Gastrocnemius medialis (tissue), 4 donors: ENCODE data around the gene C9orf72. TPM values are rescaled to one million over a fixed set of nuclear protein-coding genes. Genes with fewer than 3 reads are reported as not detected.

Source experiments
- ATAC-seq, 2 donors: fragments of 150-250 bp; one replicate each; pipeline ENCODE4 v1.9.1; 2016
- DNase-seq, 2 donors: peaks; one replicate each; pipeline ENCODE4 v3.0.0-alpha.2; 2019
- H3K27ac ChIP-seq, 4 donors: fragments of 200-600 bp; sonication (generic); 1 replicate in 1 of 4; 2 replicates in 3 of 4; pipeline ENCODE4 v1.5.1; 2016 to 2018; ENCODE audit warnings: mild to moderate bottlenecking in 2 of 4, moderate library complexity in 1 of 4
- H3K27me3 ChIP-seq, 3 donors: fragments of 200-600 bp; sonication (generic) in 2 of 3; 1 replicate in 1 of 3; 2 replicates in 2 of 3; pipeline versions ENCODE4 v1.5.1 to v1.6.0; 2016 to 2019; ENCODE audit warnings: mild to moderate bottlenecking in 1 of 3, moderate library complexity in 1 of 3
- H3K36me3 ChIP-seq, 2 donors: fragments of 200-600 bp; sonication (generic) in 1 of 2; one replicate each; pipeline ENCODE4 v1.5.1; 2017 to 2018
- H3K4me1 ChIP-seq, 2 donors: fragments of 200-600 bp; sonication (generic) in 1 of 2; one replicate each; pipeline ENCODE4 v1.5.1; 2016 to 2017; ENCODE audit warnings: mild to moderate bottlenecking in 2 of 2
- H3K4me3 ChIP-seq, 4 donors: fragments of 200-600 bp; sonication (generic) in 3 of 4; 1 replicate in 1 of 4; 2 replicates in 3 of 4; pipeline ENCODE4 v1.5.1; 2016 to 2019; ENCODE audit warnings: mild to moderate bottlenecking in 2 of 4
- H3K9me3 ChIP-seq, 3 donors: fragments of 200-600 bp; sonication (generic) in 2 of 3; 1 replicate in 1 of 3; 2 replicates in 2 of 3; pipeline ENCODE4 v1.5.1; 2016 to 2019
- POLR2A ChIP-seq, 2 donors: fragments of 450-650 bp; IDR thresholded peaks; one replicate each; pipeline ENCODE4 v1.6.1; 2017; ENCODE audit warnings: antibody characterized with exemption in 2 of 2, mild to moderate bottlenecking in 2 of 2, moderate library complexity in 2 of 2
- in situ Hi-C, 4 donors: fragments of 200-750 bp; cut with MboI; loops; one replicate each; pipeline versions ENCODE4 v1.15.0 to v1.8.0; 2017; ENCODE audit warnings: low sequenced_read_pairs in 4 of 4
- intact Hi-C: fragments of 100-400 bp; cut with DNase I; formaldehyde crosslinking; loops from one replicate; pipeline ENCODE4 v1.15.1; 2023; ENCODE audit warnings: low total_unique reads
- total RNA-seq, 4 donors: library from RNA; depleted of rRNA; stranded (reverse); fragments of >200 nt; gene quantifications; one replicate each; pipeline versions ENCODE4 v1.1.0 to v1.2.3, GENCODE V29; 2016
- TF ChIP-seq, protein P1 (sequence below), 5 experiments: fragments of 450-650 bp in 3 of 5; fragments of 200-600 bp in 2 of 5; sonication (generic) in 2 of 5; IDR thresholded peaks in 4 of 5; conservative IDR thresholded peaks in 1 of 5; 1 replicate in 4 of 5; 2 replicates in 1 of 5; pipeline ENCODE4 v1.5.1; 2016 to 2019; ENCODE audit warnings: antibody characterized with exemption in 5 of 5, mild to moderate bottlenecking in 3 of 5, moderate library complexity in 3 of 5

Gene C9orf72
- total RNA-seq, 4 donors from 2014 or later = 14.8 to 43.4 (median 19.4) TPM

DNA sequence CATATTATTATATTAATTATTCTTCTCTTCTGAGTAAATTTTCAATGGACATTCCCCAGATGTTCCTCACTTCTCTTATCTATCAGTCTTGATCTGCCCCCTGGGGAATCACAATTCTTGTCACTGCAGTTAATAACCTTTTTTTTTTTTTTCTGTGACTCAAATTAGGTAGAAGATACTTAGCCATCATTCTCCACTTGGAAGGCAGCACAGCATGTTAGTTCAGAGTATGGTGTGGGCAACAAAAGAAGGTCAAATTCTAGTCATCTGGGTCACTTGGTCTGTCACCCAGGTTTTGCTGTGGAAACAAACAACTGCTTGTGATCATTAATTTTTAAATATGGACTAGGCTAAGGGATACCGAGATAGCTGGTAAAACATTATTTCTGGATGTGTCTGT, 35.5 kb downstream of the C9orf72 start:
- DNase-seq = no peak
- TF ChIP-seq, protein P1, sequence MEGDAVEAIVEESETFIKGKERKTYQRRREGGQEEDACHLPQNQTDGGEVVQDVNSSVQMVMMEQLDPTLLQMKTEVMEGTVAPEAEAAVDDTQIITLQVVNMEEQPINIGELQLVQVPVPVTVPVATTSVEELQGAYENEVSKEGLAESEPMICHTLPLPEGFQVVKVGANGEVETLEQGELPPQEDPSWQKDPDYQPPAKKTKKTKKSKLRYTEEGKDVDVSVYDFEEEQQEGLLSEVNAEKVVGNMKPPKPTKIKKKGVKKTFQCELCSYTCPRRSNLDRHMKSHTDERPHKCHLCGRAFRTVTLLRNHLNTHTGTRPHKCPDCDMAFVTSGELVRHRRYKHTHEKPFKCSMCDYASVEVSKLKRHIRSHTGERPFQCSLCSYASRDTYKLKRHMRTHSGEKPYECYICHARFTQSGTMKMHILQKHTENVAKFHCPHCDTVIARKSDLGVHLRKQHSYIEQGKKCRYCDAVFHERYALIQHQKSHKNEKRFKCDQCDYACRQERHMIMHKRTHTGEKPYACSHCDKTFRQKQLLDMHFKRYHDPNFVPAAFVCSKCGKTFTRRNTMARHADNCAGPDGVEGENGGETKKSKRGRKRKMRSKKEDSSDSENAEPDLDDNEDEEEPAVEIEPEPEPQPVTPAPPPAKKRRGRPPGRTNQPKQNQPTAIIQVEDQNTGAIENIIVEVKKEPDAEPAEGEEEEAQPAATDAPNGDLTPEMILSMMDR (IDR thresholded peaks at IDR 0.05 in 4 of 5, conservative IDR thresholded peaks at IDR 0.05 in 1 of 5) = no peak
- TF ChIP-seq POLR2A (IDR thresholded peaks at IDR 0.05) = no peak
- H3K9me3 ChIP-seq = no peaks in the 10 kb centered on the region
- peaks cover 57 to 63% of the 10 kb centered on the region in 2 donors for H3K4me1 ChIP-seq
- no peaks in the 10 kb centered on the region for H3K36me3 ChIP-seq
- H3K4me3 ChIP-seq = no peak overlapping the region
- intact Hi-C loops (loop anchor here (2.0 kb wide), 1 partner anchor 35 kb away; the partner anchor contains the start of gene C9orf72), in situ Hi-C loops (loop anchor here in 1 of 4 donors (10.0 kb wide), 1 partner anchor 73 kb away; no protein-coding TSS in a partner anchor)
- H3K27ac ChIP-seq = peak overlapping the region; percentile 86 to 92 (median 90)
- H3K27me3 ChIP-seq = no peaks in the 10 kb centered on the region
- ATAC-seq = no peak

DNA sequence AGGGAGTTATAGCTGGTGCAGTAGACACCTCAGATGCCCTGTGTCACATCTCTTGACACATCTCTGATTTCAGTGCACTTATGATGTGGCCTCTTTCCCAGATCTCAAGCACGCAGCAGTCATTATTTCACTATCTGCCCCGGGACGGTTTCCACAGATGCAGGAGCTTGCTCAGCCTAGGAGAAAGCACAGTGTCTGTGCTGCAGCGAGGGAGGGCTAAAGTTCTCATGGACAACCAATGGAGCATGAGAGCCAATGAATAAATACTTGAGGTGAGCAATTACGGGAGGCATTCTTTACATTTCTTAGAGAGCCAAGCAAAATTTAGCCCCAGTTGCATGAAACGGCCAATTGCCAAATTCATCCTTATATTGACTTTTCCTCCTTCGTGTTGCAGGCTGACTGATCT, 36.2 kb downstream of the C9orf72 start:
- H3K4me3 ChIP-seq = no peak overlapping the region
- H3K9me3 ChIP-seq = no peaks in the 10 kb centered on the region
- H3K27ac ChIP-seq = peak overlapping the region; percentile 46 to 92 (median 88)
- H3K4me1 ChIP-seq = peaks cover 50 to 56% of the 10 kb centered on the region in 2 donors
- in situ Hi-C loops (loop anchor here in 1 of 4 donors (10.0 kb wide), 1 partner anchor 72 kb away; no protein-coding TSS in a partner anchor), intact Hi-C loops (no loop called here)
- no peaks in the 10 kb centered on the region for H3K36me3 ChIP-seq
- TF ChIP-seq, protein P1 (IDR thresholded peaks at IDR 0.05 in 4 of 5, conservative IDR thresholded peaks at IDR 0.05 in 1 of 5) = no peak
- TF ChIP-seq POLR2A (IDR thresholded peaks at IDR 0.05) = peak in 1 of 2 donors; percentile 72
- ATAC-seq (peak; percentile 31 to 49), DNase-seq (peak; percentile 42 to 53)
- H3K27me3 ChIP-seq = no peaks in the 10 kb centered on the region

DNA sequence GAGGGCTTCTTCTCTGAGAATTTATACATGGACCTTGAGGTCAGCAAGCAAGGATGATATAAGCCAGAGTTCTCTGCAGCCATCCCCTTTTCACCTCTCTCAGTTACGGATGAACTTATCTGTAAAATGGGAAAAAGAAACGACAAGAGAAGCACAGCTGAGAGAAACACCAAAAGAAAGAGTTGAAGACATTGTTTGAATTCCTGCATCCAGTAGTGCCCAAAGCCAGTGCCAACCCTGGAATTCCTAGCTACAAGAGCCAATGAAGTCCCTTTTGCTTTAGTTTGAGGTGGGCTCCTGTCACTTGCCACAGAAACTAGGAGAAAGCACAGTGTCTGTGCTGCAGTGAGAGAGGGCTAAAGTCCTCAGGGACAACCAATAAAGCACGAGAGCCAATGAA, 37.1 kb downstream of the C9orf72 start:
- Histone ChIP-seq H3K27ac (peak overlapping the region in 3 of 4 donors; percentile 86 to 92 (median 90)), H3K36me3 (no peaks in the 10 kb centered on the region), H3K4me1 (peaks cover 43 to 49% of the 10 kb centered on the region in 2 donors), H3K4me3 (no peak overlapping the region), H3K27me3 (no peaks in the 10 kb centered on the region), H3K9me3 (no peaks in the 10 kb centered on the region)
- intact Hi-C loops (no loop called here), in situ Hi-C loops (loop anchor here in 1 of 4 donors (10.0 kb wide), 1 partner anchor 71 kb away; no protein-coding TSS in a partner anchor)
- TF ChIP-seq POLR2A (IDR thresholded peaks at IDR 0.05) = no peak
- TF ChIP-seq, protein P1 (IDR thresholded peaks at IDR 0.05 in 4 of 5, conservative IDR thresholded peaks at IDR 0.05 in 1 of 5) = no peak
- ATAC-seq (no peak), DNase-seq (no peak)

DNA sequence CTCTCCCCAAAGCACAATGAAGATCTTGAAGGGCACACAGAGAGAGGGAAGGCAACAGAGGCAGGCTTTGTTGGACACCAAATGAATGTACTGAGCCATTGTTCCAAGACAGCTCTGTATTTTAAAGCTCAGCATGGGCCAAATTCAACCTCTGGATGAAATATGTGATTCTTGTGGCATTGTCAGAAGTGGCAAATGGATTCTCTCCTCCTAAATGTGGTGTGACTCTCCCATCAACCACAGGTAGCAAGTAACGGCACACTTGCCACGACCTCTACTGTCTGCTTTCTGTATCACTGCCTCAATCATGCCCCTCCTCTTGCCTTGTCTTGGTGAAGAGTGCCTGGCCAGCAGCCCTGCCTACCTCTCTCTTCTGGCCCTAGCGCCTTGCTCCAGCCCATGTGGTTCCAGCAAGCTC, 37.6 kb downstream of the C9orf72 start:
- peaks cover 38 to 44% of the 10 kb centered on the region in 2 donors for H3K4me1 ChIP-seq
- no peaks in the 10 kb centered on the region for H3K9me3 ChIP-seq
- ATAC-seq = no peak
- H3K27me3 ChIP-seq = no peaks in the 10 kb centered on the region
- no peak for TF ChIP-seq POLR2A (IDR thresholded peaks at IDR 0.05)
- TF ChIP-seq, protein P1 (IDR thresholded peaks at IDR 0.05 in 4 of 5, conservative IDR thresholded peaks at IDR 0.05 in 1 of 5) = peak in 1 of 5 experiments; percentile 16
- H3K36me3 ChIP-seq = no peaks in the 10 kb centered on the region
- H3K4me3 ChIP-seq = no peak overlapping the region
- in situ Hi-C loops (loop anchor here in 1 of 4 donors (10.0 kb wide), 1 partner anchor 71 kb away; no protein-coding TSS in a partner anchor), intact Hi-C loops (no loop called here)
- no peak for DNase-seq
- peak overlapping the region in 1 of 4 donors; percentile 90 for H3K27ac ChIP-seq
